NB4 (cell line): ENCODE data around the gene ZNF581.

Experiments used
- DNase-seq: peaks from one replicate; pipeline ENCODE4 v3.0.0; 2010; ENCODE audit warnings: low read depth
- H3K4me3 ChIP-seq: one replicate; pipeline ENCODE4 v1.5.1; 2011; ENCODE audit warnings: mild to moderate bottlenecking, low read depth, low read length, moderate library complexity
- MYC ChIP-seq: IDR thresholded peaks from 2 replicates; pipeline ENCODE4 v1.6.1; 2011; ENCODE audit warnings: low read depth, low read length
- POLR2A ChIP-seq: IDR thresholded peaks from 2 replicates; pipeline ENCODE4 v1.6.1; 2011; ENCODE audit warnings: mild to moderate bottlenecking; ENCODE audit not compliant: insufficient read length; ENCODE audit errors: extremely low read depth
- TF ChIP-seq, protein P1 (sequence below): IDR thresholded peaks from one replicate; pipeline ENCODE4 v1.5.1; 2012; ENCODE audit warnings: low read depth, low read length
- TF ChIP-seq, protein P2 (sequence below): IDR thresholded peaks from 2 replicates; pipeline ENCODE4 v1.6.1; 2011; ENCODE audit warnings: low read depth, low read length

Gene ZNF581

DNA sequence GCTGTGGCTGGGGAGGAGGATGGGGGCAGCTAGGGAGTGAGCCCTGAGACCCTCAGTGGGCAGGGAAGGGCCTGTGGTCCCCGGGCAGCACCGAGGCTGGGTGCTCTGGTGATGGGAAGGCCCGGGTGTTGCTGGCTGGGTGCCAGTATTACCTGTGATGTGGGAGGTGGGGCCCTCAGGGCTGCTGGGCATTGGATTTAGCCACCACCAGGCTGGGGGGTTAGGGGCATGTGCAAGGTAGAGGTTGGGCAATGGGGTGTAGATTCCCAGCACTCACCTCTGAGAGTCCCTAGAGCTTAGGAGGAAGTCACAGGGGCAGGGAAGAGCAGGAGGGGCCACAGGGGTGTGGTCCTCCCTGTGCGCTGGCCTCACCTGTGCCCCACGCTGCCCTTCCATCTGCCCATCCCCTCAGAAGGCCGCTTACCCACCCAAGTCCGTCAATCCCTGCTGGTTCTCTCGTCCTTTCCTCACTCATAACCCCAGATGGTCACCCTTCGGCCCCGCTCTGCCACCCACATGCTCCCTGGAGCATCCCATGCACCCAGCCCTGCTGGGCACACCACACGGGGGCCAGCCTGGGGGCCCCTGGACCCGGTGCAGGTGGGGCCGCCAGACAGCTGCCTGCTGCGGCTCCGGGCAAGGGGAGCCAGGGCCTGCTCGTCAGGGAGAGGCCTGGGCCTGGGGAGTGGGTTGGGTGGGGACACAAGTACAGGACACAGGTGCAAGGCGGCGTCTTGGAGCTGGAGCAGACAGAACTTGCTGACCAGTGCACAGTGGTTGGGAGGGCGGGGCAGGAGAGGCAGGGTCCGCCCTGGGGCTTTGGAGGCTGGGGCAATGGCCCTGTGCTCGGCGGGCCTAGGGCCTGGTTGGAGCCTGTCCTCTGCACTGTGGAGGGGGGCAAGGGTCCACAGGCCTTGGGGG lies 44.1 kb downstream of the ZNF581 start:
- no peak overlapping the region for H3K4me3 ChIP-seq
- TF ChIP-seq MYC (no peak), POLR2A (no peak)
- TF ChIP-seq, protein P1, sequence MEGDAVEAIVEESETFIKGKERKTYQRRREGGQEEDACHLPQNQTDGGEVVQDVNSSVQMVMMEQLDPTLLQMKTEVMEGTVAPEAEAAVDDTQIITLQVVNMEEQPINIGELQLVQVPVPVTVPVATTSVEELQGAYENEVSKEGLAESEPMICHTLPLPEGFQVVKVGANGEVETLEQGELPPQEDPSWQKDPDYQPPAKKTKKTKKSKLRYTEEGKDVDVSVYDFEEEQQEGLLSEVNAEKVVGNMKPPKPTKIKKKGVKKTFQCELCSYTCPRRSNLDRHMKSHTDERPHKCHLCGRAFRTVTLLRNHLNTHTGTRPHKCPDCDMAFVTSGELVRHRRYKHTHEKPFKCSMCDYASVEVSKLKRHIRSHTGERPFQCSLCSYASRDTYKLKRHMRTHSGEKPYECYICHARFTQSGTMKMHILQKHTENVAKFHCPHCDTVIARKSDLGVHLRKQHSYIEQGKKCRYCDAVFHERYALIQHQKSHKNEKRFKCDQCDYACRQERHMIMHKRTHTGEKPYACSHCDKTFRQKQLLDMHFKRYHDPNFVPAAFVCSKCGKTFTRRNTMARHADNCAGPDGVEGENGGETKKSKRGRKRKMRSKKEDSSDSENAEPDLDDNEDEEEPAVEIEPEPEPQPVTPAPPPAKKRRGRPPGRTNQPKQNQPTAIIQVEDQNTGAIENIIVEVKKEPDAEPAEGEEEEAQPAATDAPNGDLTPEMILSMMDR = no peak
- TF ChIP-seq, protein P2, sequence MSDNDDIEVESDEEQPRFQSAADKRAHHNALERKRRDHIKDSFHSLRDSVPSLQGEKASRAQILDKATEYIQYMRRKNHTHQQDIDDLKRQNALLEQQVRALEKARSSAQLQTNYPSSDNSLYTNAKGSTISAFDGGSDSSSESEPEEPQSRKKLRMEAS = no peak
- DNase-seq = no peak

DNA sequence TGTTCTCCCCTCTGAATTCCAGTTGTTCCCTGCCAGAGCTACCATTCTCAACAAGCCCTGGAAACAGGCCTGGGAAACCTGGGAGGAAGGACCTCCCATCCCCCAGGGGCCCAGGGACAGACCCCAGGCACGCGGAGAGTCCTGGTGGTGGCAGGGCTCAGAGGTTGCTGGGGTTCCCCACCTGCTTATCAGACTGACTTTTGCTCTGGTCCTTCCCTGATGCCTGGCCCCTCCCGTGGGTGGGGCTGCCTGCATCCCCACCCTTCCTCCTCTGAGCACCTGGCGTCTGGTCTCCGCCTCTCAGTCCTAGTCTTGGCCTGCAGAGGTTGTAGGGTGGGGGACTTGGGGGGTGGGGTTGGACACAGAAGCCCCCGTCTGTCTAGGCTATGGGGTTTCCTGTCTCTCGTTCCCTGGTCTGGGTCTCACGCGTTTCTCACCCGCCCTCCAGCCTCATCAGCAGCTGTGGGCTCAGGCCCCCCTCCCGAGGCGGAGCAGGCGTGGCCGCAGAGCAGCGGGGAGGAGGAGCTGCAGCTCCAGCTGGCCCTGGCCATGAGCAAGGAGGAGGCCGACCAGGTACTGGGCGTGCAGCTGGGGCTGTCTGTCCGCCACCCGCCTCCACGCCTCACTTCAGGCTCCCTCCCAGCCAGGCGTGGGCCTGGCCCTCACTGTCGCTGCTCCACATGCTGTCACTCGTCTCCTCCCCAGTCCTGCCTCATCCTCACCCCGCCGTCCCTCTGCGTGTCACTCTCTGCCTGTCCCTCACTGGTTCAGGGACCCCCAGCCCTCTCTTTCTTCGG lies 45.2 kb downstream of the ZNF581 start:
- no peak overlapping the region for H3K4me3 ChIP-seq
- DNase-seq = no peak
- TF ChIP-seq POLR2A (no peak), MYC (no peak)
- TF ChIP-seq, protein P1 = no peak
- TF ChIP-seq, protein P2 = no peak

DNA sequence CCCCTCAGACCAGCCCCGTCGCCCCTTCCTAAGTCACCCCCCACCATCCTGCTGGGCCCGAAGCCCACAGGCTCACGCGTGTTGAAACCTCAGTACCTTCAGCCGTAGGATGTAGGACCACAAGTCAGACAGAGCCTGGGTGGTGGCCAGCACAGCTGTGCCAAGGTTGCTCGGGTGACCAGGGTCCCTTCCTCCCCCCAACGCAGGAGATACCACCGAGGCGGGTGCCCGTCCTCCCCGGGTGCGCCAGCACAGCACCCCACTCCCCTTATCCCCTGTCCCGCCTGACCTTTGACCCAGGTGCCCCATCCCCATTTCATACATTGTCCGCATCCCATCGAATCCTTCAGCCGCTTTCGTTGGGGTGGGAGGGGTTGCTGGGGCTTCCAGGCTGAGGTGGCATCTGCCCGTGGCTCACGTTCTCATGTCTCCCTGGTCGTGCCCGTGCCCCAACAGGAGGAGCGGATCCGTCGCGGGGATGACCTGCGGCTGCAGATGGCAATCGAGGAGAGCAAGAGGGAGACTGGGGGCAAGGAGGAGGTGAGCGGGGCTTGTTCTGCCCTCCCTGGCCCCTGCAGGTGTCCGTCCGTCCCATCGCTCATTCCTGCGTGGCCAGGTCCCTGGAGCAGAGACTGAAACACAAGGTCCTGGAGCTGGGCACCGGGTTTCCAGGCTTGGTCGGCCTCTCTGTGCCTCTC lies 46.1 kb downstream of the ZNF581 start:
- TF ChIP-seq POLR2A = no peak
- TF ChIP-seq, protein P1 = no peak
- TF ChIP-seq MYC = no peak
- TF ChIP-seq, protein P2 = no peak
- no peak for DNase-seq
- H3K4me3 ChIP-seq = no peak overlapping the region

DNA sequence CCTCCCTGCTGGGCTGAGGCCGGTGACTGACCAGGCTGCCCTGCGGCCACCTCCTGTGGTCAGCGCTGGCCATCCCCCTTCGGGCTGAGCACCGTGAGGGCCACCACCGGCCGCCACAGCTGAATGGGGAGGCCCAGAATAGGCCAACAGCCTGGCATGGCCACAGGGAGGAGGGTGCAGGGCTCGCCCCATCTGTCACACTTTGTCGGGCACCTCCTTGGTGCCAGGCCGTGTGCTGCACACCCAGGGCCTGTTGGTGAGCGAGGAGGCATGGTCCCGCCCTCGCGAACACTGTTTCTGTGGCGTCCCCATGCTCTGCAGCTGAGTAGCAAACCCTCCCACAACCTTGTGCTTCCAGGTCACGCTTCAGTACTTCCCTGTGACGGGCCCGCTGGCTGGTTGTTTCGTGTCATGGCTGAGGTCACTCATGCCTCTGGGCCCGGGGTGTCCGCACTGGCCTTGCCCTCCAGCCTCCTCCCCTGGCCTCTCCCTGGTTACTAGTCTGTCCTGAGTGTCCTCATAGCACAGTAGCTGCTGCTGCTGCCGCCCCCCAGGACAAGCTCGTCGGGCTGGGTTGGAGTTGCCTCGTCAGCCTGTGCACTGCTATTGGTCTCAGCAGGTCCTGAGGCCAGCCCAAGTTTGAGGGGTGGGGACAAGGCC lies 46.8 kb downstream of the ZNF581 start:
- TF ChIP-seq, protein P1 = no peak
- TF ChIP-seq, protein P2 = no peak
- TF ChIP-seq POLR2A (no peak), MYC (no peak)

More for the DNA sequence above, 46.8 kb downstream of the ZNF581 start:
- no peak for DNase-seq
- no peak overlapping the region for H3K4me3 ChIP-seq
